ENCODE results near the gene PSMC6.

Gene PSMC6

DNA sequence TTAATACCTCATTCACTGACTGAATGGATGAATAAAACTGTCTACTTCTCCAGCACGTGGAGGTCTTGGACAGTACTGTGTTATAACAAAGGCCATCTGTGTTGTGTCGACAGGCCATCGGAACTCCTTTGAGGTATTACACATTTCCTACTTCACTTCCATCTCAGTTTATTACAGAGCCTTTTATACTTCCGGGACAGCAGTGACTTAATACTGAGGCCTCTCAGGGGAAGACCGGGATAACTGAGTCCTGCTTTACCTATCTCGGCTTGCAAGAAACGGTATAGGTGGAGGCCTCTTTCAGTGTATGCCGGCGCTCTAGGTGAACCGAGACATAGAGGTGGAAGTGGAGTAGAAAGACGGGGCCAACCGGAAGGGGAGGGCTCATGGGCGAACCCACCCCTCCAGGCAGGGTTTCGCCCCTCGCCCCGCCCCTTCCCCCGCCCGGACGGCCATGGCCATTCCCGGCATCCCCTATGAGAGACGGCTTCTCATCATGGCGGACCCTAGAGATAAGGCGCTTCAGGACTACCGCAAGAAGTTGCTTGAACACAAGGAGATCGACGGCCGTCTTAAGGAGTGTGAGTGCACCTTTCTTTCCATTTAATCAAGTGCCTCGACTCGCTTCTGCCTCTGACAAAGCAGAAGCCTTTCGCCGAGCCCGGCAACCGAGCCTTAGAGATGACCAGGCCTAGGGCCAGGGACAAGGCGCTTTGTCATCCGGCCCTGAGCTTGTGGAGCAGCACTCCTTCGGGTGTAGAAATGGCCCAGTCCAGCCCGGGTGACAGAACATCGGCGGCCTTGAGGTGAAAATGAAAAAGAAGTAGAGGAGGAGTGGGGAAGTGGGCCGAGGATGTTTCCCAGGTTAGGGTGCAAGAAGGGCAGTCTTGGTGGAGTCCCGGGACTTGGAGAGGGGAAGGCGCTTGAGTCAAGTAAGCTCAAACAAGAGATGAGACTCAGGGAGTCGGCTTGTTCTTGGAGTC, at the start of gene PSMC6:
Gene PSMC6 (plus strand): TSS at position 477 of the 983 bp plus-strand sequence. CDS start 20 bp downstream, at position 497.
- peak; percentile 98 for DNase-seq

DNA sequence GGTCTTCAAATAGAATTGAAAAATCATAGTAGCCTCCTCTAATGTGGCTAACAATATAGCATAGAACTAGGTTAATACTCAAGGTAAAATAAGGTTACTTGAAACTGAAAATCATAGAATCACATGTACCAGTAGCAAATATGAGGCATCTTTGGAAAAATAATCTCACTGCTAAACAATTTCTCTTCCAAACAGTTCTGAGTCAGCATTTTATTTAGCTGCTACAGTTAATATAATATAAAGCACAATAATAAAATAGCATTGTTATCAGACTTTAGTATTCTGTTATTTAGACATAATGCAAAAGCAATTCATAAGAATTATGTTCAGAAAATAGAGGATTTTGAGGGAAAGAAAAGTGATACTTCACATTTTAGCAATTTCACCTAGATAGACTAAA, 46.7 kb upstream of the PSMC6 start:
- DNase-seq = no peak

DNA sequence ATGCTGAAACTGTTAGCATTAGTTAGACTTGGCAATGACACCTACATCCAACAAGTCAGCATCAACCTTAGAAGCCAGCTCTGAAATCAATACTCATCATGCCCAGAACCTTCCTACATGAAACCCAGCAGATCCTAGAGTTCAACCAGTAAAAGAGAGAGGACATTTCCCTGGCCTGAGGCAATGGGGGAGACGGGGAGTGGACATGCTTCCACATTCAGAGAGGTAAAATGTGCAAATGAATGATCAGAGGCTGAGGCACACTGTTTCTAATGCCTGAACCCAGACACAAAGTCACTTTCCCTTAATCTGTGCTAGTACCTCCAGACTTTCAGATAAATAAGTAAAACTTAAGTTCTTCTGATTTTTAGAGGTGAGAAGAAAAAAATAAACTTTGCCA, 46.2 kb upstream of the PSMC6 start:
- DNase-seq = no peak

DNA sequence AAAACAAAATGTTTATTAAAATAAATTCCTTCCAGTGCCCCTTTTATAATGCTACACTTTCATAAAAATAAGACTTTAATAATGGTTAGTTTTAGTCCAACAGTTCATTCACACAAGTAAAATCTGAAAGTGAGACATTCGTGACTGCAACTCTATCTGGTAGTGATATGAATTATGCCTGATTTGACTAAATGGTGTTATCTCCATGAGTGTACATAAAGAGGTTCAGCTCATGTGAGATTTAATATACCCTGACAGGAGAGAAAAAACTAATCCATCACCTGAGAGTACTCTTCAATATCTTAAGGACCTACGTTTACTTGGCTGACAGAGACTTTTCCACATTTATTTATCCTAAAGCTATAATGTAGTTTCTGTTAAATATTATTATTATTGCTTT, 45.7 kb upstream of the PSMC6 start:
- DNase-seq = no peak

DNA sequence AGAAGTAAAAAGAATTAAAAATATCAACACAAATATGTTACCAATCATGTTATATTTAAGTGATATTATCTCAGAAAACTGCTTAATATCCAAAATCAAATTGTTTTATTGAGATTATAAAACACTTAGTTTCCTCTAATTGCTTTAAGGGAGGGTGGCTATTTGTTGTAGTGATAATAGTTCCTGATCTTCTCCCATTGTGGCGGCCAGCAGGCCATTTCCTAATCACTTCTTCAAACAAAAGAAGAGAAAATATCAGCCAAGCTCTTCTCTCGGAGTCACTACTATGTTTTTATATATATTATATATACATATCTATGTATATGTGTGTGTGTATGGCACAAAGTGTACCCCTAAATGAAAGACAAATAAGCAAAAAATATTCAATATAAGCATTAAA, 43.1 kb upstream of the PSMC6 start:
- DNase-seq = no peak

DNA sequence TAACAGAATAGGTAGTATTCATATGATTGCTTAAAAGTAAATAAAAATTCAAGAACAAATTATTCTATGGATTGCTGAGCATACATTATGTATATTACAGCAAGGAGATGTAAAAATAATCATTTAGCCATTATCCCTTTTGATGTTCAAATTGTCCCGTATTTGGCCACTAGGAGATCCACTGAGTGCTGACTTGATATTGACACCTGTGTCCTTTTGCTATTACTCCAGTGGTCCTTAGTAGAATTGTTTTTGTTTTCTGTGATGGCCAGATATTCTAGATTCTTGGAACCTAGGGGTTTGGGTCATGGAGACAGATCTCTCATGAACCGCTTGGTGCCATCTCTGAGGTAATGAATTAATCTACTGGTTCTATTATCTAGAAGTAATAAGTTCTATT, 28.4 kb upstream of the PSMC6 start:
- DNase-seq = no peak

DNA sequence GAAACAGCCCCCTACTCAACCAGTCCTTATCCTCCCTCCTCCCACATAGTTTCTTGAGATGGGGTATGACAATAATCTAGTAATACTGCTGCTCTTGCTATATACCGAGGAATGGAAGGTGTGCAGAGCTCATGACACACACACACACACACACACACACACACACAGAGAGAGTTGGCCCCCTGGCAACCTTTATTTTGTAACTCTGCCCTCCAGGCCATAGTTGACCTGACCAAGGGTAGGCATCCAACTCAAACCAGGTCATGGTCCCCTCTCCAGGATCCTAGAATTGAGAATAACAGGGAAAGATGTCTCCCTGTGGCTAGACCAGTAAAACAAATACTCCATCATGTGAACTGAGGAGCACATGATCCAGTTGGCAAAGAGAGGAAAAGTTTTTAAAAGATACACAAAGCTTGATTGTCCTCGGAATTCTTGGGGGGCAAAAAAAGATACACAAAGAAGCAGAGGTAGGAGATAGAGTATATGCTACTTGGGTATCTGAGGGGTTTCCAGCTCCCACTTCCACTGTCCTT, 22.9 kb upstream of the PSMC6 start:
- no peak for DNase-seq

DNA sequence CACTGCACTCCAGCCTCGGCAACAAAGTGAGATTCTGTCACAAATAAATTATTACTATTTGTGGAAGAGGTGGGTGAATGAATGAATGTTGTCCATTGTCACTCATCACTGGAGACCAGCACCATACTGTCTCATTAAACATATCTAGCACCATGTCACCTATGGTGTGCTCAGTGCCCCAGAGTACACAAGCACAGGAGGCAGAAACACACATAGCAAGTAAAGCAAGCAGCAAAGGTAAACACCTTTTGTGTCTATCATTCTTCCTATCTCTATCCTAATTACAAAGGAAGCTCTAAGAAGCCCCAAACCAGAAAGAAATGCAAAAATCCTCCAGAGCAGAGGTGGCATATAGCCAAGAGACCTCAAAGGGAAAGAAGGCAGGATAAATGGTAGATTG, 20.8 kb upstream of the PSMC6 start:
- DNase-seq = no peak

DNA sequence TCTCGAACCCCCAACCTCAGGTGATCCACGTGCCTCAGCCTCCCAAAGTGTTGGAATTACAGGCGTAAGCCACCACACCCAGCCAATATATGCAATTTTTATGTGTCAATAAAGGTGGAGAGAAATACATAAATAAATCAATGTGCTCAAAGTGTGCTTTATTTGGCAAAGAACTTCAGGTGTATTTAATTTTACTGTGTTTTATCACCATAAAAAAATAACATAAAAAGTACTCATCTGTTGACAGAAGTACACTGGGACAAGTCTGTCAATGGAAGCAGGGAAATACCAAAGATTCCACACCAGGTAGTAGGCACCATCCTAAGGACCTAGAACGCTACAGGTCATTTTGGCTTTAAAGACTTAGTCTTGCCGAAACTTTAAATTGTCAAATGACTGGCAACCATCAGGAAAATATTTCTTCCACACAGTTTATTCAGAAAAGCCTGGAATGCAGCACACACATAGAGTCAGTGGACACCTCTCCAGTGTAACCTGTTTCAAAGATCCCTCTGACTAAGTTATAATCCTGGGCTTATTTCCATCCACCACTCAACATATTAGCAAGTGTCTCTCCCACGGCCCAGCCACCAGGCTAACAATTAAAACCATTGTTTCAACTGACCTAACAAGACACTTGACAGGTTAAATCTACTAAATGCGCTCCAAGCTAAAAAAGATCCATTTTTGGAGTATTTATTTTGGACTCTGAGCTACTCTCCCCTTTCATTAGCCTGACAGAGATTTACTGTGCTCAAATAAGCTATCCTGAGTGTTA, 15.8 kb upstream of the PSMC6 start:
- no peak for DNase-seq

DNA sequence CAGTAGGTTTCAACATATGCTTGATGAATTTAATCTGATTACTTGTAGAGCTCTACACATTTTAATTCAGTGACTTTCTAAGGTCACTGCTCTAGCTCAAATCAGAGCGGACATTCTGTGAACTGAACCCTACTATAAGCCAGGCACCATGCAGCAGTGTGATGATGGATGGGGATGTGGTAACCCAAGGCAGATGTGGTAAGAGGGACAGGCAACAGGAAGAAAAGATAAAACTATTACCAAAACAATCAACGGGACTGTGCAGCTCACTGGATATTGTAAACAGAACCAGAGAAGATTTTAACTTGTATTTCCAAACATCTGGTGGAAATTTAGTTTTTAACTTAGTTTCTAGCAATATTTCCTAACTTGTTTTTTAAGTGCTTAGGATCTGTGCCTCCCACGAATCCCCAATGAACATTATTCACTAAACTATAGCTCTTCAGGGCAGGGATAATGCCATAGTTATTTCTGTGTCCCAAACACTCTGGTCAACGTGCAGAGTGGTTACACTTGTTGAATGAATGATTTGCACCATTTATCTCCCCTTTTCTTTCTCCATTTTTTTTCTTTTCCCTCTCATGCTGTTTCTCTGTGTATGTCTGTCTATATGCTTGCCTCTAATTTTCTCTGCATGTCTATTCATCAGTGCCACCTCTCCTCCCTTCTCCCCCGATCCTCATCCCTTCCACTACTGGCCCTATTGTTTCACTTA, 14.6 kb upstream of the PSMC6 start:
- DNase-seq = no peak

DNA sequence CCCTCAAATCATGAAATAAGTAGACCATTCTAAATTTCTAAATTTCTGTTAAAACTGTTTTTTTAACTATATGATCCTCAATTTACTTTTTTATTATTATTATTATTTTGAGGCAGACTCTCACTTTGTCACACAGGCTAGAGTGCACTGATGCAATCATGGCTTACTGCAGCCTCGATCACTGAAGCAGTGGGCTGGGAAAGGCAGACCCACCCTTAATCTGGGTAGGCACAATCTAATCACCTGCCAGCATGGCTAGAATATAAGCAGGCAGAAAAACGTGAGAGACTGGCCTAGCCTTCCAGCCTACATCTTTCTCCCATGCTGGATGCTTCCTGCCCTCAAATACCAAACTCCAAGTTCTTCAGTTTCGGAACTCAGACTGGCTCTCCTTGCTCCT, 14.0 kb upstream of the PSMC6 start:
- DNase-seq = no peak

DNA sequence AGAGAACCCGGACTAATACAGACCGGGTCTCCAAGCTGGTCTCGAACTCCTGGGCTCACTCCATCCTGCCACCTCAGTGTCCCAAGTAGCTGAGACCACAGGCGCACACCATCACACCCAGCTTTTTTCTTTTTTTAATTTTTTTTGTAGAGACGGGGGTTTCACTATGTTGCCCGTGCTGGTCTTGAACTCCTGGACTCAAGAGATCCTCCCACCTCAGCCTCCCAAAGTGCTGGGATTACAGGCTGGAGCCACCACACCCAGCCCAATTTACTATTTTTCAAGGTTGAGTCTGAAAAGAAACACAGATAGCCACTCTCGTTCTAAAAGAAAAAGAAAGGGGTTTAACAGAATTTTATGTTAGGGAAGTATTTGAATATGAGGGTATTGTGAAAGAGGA, 13.5 kb upstream of the PSMC6 start:
- DNase-seq = no peak

DNA sequence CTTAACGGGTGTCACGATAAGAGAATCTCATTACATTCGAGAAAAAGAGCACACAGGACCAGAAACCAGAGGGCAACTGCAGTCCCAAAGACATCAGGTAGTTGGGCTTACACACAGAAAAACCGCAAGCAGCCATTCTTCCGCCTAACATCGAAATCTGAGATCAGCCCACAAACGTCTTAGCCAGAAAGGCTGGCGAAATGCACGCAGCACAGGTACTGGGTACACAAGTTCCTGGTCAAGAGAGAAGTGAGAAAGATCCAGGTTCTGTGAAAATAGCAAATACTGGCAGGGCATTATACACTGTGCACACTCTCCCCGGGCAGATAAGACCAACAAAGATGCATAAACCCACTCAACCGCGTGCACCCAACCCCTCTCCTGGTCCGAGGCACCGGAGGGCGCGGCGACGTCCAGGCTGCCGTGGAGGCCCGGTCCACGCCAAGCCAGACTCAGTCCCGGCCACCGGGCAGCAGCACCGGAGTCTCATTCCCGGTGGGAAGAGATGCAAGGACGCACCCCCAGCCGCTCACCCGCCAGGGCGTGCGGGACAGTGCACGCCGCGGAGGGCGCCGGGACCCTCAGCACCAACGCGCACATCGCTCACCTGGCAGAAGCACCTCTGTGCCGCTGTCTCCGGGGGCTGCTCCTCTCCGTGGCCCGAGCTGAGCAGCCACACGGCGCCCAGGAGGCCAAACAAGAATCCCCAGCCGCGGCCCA, 12.1 kb upstream of the PSMC6 start:
- peak; percentile 82 for DNase-seq

DNA sequence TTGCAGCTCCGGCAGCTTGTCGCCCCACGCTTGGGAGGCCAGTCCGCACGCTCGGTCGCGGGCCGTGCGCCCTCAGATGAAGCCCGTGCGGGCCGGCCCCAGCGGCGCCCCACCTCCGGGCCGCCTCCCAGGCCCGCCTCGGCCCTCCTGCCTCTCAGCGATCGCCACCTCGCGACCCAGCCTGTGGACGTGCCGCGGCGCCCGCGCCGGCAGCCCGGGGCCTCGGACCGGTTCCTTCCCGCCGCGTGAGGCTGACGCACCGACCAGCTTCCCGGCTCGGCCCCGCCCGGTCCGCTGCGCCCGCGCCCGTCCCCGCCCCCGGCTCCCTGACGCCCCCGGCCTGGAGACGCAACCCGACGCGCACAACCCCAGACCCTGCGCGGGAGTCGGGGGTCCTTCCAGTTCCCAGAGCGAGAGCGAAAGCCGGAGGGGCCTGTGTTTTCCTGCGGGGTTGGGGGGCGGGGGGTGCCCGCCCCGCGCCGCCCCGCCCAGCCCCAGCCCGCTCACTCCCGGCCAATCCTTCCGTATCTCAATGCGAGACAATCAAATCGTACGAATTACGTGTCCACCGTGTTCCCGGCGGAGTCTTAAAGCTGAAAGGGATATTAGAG, 11.4 kb upstream of the PSMC6 start, which contains the start of gene ERO1A:
Gene ERO1A (minus strand): TSS at position 78 of the 611 bp plus-strand sequence. CDS start 77 bp downstream, at position 1.
- peak; percentile 85 for DNase-seq

DNA sequence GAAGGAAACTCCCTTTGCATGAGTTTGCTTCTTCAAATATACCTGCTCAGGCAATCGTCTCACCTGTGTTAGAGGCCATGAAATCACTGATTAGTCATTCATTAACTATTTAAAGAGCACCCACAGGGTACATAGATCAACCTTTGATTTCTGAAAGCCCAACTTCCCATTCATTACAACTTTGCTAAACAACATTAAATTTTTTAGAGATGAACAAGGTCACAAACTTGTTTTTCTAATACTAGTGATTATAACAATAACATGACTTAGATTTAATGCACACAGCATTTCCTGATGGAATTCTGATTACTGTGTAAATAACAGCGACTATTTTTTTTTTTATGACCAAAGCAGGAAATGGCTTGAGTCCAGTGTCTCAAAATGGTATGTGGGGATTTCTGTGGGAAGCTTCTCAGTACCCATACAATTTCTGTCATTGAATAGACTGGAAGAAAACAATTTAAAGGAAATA, 6.3 kb upstream of the PSMC6 start:
- no peak for DNase-seq

DNA sequence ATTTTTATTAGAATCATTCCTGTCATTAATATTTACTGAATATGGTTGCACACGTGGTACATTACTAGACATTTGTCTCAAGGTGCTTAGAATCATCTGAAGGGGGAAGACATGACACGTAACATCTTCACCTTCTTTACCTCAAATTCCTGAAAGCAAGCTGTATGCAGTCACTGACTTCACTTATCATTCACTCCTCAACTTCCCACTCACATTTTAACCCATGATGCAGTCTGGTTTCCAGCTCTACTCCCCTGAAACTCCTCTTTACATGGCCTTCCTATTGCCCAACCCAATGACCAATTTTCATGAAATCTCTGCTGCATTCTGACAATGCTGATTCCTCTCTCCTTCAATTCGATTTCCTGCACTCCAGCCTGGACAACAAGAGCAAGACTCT, 5.8 kb upstream of the PSMC6 start:
- DNase-seq = no peak

DNA sequence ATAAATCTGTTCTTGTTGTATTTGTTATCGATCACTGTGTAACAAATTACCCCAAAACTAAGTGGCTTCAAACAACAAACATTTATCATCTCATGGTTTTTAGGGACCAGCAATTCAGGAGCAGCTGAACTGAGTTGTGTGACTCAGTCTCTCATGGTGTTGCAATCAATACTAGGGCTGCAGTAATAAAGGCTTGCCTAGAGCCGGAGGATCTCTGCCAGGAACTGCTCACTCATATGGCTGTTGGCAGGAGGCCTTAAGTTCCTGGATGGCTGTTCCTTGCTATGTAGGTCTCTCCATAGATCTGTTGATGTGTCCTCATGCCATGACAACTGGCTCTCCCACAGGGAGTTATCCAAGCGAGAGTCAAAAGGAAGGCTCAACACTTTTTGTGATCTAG, 3.8 kb upstream of the PSMC6 start:
- DNase-seq = no peak

DNA sequence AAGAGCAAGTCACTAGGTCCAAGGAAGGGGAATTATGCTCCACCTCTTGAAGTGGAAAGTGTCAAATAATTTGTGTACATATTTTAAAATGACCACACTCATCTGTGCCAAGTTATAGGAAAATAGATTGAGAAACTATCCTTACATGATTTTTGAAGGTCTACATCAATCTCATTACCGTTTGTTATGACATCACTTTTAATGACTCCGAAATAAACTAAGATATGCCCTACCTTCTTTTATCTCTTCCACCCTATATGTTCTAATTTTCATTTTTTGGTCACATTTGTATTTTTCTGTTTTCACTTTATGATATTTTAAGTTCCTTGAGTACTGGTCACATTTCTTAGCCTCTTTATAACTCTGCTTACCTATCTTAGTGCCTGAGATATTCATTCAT, 3.3 kb upstream of the PSMC6 start:
- no peak for DNase-seq

DNA sequence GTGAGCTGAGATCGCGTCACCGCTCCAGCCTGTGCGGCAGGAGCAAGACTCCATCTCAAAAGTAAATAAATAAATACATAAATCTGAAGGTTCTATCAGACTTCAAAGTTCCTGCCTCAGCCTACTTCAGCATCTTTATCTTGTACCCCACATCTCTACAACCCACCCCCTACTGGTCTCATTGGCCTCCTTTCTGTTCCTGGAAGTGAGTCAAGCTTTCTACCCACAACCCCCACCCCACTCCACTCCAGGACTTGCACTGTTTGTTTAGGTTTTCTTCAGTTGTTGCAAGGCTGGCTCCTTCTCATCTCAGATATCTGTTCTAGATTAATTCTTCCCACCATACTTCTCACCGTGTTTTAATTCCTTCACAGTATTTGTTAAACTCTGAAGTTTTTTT, 714 bp upstream of the PSMC6 start:
- DNase-seq = peak; percentile 84

DNA sequence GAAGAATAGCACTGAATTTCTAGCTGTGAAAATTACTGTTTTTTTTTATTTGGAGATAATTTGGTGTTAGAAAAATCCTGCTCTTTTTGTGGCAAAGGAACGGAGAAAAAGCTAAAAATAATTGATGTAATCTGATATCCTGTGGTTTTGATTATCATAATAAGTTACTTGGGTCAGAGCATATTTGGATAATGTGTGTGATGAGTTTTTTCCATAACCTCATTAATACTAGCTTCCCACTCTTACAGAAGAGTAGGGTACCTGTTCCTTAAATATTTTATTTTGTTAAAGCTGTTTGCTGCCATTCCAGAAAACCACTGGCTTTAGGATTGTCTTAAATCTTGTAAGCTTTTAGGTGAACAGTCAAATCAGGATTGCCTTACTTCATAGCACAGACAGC, 4.7 kb downstream of the PSMC6 start:
- DNase-seq = no peak

DNA sequence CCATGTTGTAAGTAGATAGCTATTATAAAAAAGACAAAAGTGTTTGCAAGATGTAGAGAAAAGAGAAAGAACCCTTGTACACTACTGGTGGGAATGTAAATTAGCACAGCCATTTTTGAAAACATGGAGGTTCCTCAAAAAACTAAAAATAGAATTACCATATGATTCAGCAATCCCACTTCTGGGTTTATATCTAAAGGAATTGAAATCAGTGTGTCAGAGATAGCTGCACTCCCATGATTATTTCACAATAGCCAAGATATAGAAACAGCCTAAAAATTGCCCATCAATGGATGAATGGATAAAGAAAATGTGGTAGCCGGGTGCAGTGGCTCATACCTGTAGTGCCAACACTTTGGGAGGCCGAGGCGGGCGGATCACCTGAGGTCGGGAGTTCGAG, 9.2 kb downstream of the PSMC6 start:
- DNase-seq = no peak

Measured in DMS79 treated with DMSO at 0.1 percent for 48 hours (cell line).